ENCODE data around the gene NUDT5.

DNA sequence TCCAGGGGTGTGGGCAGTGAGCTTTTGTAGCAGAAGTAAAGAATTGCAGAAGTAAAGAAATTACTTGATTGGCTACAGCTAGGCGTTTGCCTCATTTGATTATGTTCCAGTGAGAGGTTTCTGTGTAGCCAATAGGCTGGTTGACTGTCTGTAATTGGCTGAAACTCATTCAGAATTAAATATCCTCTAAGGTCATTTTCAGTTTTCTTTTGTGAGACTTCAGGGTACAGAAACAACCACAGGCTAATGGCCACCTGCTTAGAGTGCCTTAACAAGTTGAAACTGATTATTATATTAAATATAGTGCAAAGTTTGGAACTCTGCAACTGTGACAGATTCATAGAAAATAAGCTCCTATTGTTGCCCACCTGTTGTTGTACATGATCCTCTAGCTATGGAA is 55.7 kb downstream of the NUDT5 start:
- TF ChIP-seq, protein P1, sequence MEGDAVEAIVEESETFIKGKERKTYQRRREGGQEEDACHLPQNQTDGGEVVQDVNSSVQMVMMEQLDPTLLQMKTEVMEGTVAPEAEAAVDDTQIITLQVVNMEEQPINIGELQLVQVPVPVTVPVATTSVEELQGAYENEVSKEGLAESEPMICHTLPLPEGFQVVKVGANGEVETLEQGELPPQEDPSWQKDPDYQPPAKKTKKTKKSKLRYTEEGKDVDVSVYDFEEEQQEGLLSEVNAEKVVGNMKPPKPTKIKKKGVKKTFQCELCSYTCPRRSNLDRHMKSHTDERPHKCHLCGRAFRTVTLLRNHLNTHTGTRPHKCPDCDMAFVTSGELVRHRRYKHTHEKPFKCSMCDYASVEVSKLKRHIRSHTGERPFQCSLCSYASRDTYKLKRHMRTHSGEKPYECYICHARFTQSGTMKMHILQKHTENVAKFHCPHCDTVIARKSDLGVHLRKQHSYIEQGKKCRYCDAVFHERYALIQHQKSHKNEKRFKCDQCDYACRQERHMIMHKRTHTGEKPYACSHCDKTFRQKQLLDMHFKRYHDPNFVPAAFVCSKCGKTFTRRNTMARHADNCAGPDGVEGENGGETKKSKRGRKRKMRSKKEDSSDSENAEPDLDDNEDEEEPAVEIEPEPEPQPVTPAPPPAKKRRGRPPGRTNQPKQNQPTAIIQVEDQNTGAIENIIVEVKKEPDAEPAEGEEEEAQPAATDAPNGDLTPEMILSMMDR (IDR thresholded peaks at IDR 0.05), result no peak
- TF ChIP-seq POLR2A (IDR thresholded peaks at IDR 0.05) (no peak), EP300 (IDR thresholded peaks at IDR 0.05) (no peak)

Data from tibial nerve (tissue), 4 donors.